Ovary (tissue), 3 donors: Measurements from ENCODE around the gene ADA.

Experiments
- CTCF ChIP-seq, 3 donors: fragments of 450-650 bp in 2 of 3; fragments of 200-600 bp in 1 of 3; IDR thresholded peaks; one replicate each; pipeline versions ENCODE4 v1.5.1 to v1.8.0; 2016 to 2022; ENCODE audit warnings: antibody characterized with exemption in 3 of 3, mild to moderate bottlenecking in 1 of 3
- EP300 ChIP-seq: sonication (generic); formaldehyde crosslinking; IDR thresholded peaks from one replicate; pipeline ENCODE4 v1.6.1; 2017; ENCODE audit warnings: antibody characterized with exemption
- POLR2A ChIP-seq: fragments of 450-650 bp; IDR thresholded peaks from one replicate; pipeline ENCODE4 v1.6.1; 2017; ENCODE audit warnings: antibody characterized with exemption, mild to moderate bottlenecking, moderate library complexity
- donor health status: DM: no; HTN: no; CAD: no.

GRCh38 chr20:44570367-44570766, 81.1 kb downstream of the ADA start:
- TF ChIP-seq EP300: no peak
- no peak for TF ChIP-seq CTCF (IDR thresholded peaks at IDR 0.05)
- TF ChIP-seq POLR2A: no peak
